ENCODE results near the gene GCFC2. TPM values are rescaled to one million over a fixed set of nuclear protein-coding genes. Genes with fewer than 3 reads are reported as not detected.

GCFC2 gene
- total and polyA plus RNA-seq, 2 of the 13 experiments (the other 11 are each of a cell fraction or from before 2014, with no cell fraction given), result 26.8 to 49.0 TPM

GRCh38 chr2:75655861-75656260, 54.9 kb downstream of the GCFC2 start:
- Histone ChIP-seq H3K4me1 (ENCODE audit: insufficient read depth, low read length) (no peaks in the 10 kb centered on the region), H3K4me3 (replicated peaks in 1 of 3; ENCODE audit: insufficient read depth in 1 of 3, low read depth in 2 of 3, low read length in 3 of 3) (no peak overlapping the region), H3K27ac (ENCODE audit: extremely low read length, insufficient read depth, low read length) (no peak overlapping the region), H4K20me1 (ENCODE audit: insufficient read depth, low read length) (no peaks in the 10 kb centered on the region), H3K4me2 (ENCODE audit: low read depth, low read length) (no peak overlapping the region), H2AFZ (ENCODE audit: low read length) (no peak overlapping the region), H3K36me3 (replicated peaks in 1 of 2; ENCODE audit: control insufficient read depth in 1 of 2, insufficient read depth in 2 of 2, low read length in 2 of 2) (peaks cover 25 to 76% of the 10 kb centered on the region in 2 experiments), H3K9me3 (ENCODE audit: low read length) (no peaks in the 10 kb centered on the region), H3K79me2 (ENCODE audit: insufficient read depth, low read length) (peaks cover under 1% of the 10 kb centered on the region), H3K9ac (ENCODE audit: insufficient read depth, low read depth, low read length) (no peak overlapping the region), H3K27me3 (ENCODE audit: control insufficient read depth in 1 of 2, insufficient read depth in 2 of 2, low read length in 2 of 2) (no peaks in the 10 kb centered on the region)
- ChIA-PET CTCF (ENCODE audit: low intra/inter-chr PET ratio, low total read pairs) (no interaction called here), POLR2A (interaction anchor here (3.5 kb wide), 1 partner anchor 9 kb away, joined by 14 read pairs; the partner anchor contains the start of gene MRPL19)
- ATAC-seq (no peak), DNase-seq (ENCODE audit: low spot score) (no peak), FAIRE-seq (no peak)
- 96% methylated on average over 1 of the region's 1 CpG for WGBS (ENCODE audit: low lambda C conversion rate)
- TF ChIP-seq ZNF878 (CRISPR knock-in tag; IDR thresholded peaks at IDR 0.05) (no peak), MAX (IDR thresholded peaks at IDR 0.05) (no peak), RBM22 (optimal IDR thresholded peaks at IDR 0.05; ENCODE audit: low read length) (peak; percentile 10), YEATS4 (CRISPR knock-in tag; IDR thresholded peaks at IDR 0.05; ENCODE audit: borderline replicate concordance) (no peak), FOXA3 (CRISPR knock-in tag; IDR thresholded peaks at IDR 0.05) (no peak), NFKB2 (CRISPR knock-in tag; IDR thresholded peaks at IDR 0.05; ENCODE audit: borderline replicate concordance) (no peak), BRD4 (CRISPR knock-in tag; IDR thresholded peaks at IDR 0.05) (no peak), ZNF644 (CRISPR knock-in tag; IDR thresholded peaks at IDR 0.05; ENCODE audit: low read depth) (no peak)
- intact Hi-C loops (cut with micrococcal nuclease; ENCODE audit: unreplicated experiment), result no loop called here
- BruUV-seq (replicated peaks), result no TSS peak
- in situ Hi-C loops (cut with HindIII; ENCODE audit: extremely low pct_ligation_motif_present, low pct_unique_long_range_greater_than_20kb), result no loop called here

- 97% methylated on average over 2 of the region's 2 CpGs for WGBS (ENCODE audit: low lambda C conversion rate)
- H3K4me1 ChIP-seq (ENCODE audit: insufficient read depth, low read length), result peaks cover 6% of the 10 kb centered on the region
- H4K20me1 ChIP-seq (ENCODE audit: insufficient read depth, low read length), result no peaks in the 10 kb centered on the region
- CTCF ChIA-PET (ENCODE audit: low intra/inter-chr PET ratio, low total read pairs), result no interaction called here
- H2AFZ ChIP-seq (ENCODE audit: low read length), result no peak overlapping the region
- H3K4me3 ChIP-seq (replicated peaks in 1 of 3; ENCODE audit: insufficient read depth in 1 of 3, low read depth in 2 of 3, low read length in 3 of 3), result no peak overlapping the region
- FAIRE-seq, result no peak
- no peak for ATAC-seq
- DNase-seq (ENCODE audit: low spot score), result no peak
- intact Hi-C loops (cut with micrococcal nuclease; ENCODE audit: unreplicated experiment) (no loop called here), in situ Hi-C loops (cut with HindIII; ENCODE audit: extremely low pct_ligation_motif_present, low pct_unique_long_range_greater_than_20kb) (no loop called here)
- H3K27ac ChIP-seq (ENCODE audit: extremely low read length, insufficient read depth, low read length), result no peak overlapping the region
- TF ChIP-seq YY1 (IDR thresholded peaks at IDR 0.05; ENCODE audit: insufficient read depth, insufficient replicate concordance, low read depth, low read length), result peak; percentile 13
- 0 out of 2 replicates have a peak, but pooled peaks have one; percentile 9 for TF ChIP-seq CTCF (CRISPR knock-in tag; IDR thresholded peaks at IDR 0.05)
- TF ChIP-seq FOXO4 (CRISPR knock-in tag; conservative IDR thresholded peaks at IDR 0.05), result 0 out of 2 replicates have a peak, but pooled peaks have one; percentile 55
- peak; percentile 78 for TF ChIP-seq ZNF644 (CRISPR knock-in tag; IDR thresholded peaks at IDR 0.05; ENCODE audit: low read depth)
- no peak for TF ChIP-seq JUN (CRISPR knock-in tag; IDR thresholded peaks at IDR 0.05)
- POLR2A ChIA-PET, result no interaction called here
- H3K27me3 ChIP-seq (ENCODE audit: control insufficient read depth in 1 of 2, insufficient read depth in 2 of 2, low read length in 2 of 2), result no peaks in the 10 kb centered on the region
- peaks cover 7% of the 10 kb centered on the region for H3K79me2 ChIP-seq (ENCODE audit: insufficient read depth, low read length)
- no peaks in the 10 kb centered on the region for H3K9me3 ChIP-seq (ENCODE audit: low read length)
- H3K9ac ChIP-seq (ENCODE audit: insufficient read depth, low read depth, low read length), result no peak overlapping the region
- H3K36me3 ChIP-seq (replicated peaks in 1 of 2; ENCODE audit: control insufficient read depth in 1 of 2, insufficient read depth in 2 of 2, low read length in 2 of 2), result peaks cover 27 to 88% of the 10 kb centered on the region in 2 experiments
- no peak overlapping the region for H3K4me2 ChIP-seq (ENCODE audit: low read depth, low read length)
- no TSS peak for BruUV-seq (replicated peaks)
Observed at GRCh38 chr2:75654012-75654411, 56.7 kb downstream of the GCFC2 start.
